GM18511 (cell line): ENCODE results near the gene CEACAM8.
"Not testable (repeated sequence)": the region's sequence is repeated elsewhere in the genome, so short reads cannot be mapped to it uniquely, and the experiment has no call there.

ENCODE experiments used
- ATAC-seq: cut with Tn5 transposase; IDR thresholded peaks from one replicate; pipeline ENCODE4 v1.9.1; 2021; ENCODE audit warnings: mild to moderate bottlenecking, moderate library complexity; ENCODE audit not compliant: unreplicated experiment

The CEACAM8 gene

DNA sequence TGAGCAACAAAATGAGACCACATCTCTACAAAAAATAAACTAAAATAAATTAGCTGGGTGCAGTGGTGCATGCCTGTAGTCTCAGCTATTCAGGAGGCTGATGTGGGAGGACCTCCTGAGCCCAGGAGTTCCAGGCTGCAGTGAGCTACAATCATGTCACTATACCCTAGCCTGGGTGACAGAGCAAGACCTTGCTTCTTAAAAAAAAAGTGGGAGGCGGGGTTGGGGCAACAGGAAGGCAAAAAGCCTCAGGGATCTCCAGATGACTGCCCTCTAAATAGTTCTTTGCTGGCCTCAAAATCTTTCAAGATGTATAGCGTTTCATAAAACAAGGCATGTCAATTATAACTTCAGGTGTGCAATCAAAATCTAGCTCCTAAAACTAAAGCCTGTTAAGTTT is 18.5 kb downstream of the CEACAM8 start:
- ATAC-seq, result no peak

- ATAC-seq, result no peak
These were observed 21.1 kb downstream of the CEACAM8 start for GRCh38 chr19:42573642-42574041.

DNA sequence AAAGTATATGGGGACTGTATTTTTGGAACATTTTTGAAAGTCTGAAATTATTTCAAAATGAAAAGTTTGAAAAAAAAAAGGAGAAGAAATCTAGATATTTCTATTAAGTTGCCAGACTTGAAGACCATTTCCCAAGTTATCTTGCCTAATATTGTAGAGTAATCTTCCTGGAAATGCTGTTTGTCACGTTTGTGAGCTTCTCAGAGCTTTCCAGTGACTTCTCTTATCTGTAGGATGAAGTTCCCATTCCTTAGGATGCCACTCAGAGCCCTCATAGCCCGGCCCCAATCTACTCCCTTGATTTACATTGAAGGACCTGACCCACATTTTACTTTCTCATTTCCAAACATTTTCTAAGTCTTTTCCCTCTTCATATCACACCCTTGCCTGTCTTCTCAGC is 23.6 kb downstream of the CEACAM8 start:
- ATAC-seq, result no peak

- no peak for ATAC-seq
These were observed 25.5 kb downstream of the CEACAM8 start for GRCh38 chr19:42569193-42569592.

DNA sequence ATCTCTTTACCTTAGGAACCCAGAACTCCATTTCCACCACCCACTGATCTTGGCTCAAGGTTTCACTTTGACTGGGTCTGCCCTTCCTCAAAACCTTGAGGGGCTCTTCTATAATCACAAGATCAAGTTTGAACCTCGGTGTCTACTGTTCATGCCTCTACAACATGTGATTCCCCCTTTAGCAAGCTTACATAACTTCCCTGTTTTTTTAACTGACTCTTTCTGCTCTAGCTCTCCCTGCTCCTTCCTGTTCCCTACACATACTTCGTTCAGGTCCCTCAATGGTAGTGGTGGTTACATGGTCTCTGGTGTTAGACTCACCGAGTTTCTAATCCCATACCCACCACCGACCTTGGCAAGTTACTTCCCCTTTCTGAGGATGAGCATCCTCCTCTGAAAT is 26.7 kb downstream of the CEACAM8 start:
- ATAC-seq, result no peak

GRCh38 chr19:42567567-42567966 is 27.2 kb downstream of the CEACAM8 start:
- ATAC-seq, result no peak

DNA sequence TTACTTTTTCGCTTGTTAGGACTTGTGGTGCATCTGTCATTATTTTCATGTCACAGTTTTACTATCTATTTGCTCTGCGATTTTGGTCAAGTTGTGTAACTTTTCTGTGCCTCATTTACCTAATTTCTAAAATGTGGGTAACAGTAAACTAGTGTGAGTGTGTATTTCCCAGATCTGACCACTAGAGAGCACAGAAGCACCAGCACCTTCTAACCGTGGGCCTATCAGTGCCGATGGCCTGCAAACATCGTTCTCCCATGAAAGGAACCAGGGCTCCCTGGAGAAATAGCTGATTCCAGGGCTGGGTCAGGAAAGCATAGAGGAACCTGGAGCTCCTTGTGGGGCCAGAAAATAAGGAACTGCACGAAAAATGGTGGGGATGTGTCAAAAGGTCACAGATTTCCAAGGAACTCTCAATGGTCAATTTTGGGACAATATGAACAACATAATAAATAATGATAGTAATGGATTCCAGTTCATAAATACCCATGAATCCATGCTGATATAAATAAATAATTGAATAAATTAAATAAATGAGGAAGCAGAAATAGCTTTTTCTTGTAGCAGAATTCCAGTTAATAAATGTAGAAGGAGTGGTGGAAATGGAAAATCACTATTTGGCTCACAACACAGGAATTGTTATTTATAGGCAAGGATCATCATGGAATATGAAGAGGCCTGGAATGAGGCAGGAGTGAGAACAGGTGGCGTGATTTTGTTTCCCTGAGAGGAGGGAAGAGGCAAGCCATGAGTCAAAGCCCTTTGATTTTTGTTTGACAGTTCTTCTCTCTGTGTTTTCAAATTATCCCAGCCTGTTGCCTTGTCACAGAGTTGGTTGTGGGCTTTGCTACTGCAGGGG is 31.1 kb downstream of the CEACAM8 start:
- peak; percentile 59 for ATAC-seq

DNA sequence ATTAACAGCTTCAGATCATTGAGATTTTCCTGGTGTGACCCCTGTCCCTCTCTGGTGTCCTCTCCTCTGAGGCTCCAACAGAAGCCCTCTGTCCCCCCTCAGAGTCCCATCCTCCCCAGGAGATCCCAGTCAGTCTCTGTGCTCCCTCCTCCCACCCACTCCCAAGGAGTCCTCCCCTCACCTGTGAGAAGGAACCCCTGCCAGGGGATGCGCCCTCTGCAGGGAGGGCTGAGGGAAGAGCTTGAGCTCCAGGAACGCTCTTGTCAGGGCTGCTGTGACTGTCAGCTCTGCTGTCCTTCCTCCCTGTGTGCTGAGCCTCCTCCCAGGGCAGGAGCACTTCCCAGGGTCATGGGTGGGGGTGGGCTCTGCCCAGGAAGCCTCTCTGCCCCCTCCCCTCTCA is 33.2 kb downstream of the CEACAM8 start:
- no peak for ATAC-seq

DNA sequence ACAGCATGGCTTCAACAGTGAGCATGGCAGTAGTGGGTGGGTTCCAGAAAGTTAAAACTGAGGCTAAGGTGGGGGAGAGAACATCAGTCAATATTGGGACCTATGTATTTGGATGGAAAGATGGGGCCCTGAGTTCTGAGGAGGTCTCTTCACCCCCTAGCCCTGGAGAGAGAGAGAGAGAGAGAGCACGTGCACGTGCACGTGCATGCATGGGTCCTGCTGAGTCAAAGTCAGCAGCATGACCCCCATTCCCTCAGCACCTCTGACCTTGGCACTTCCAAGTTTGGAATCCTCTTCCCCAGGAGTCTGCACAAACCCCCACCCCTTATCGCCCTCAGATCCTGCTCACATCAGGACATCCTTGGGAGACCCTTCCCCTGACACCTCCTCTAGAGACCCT is 34.0 kb downstream of the CEACAM8 start:
- ATAC-seq, result no peak

GRCh38 chr19:42558450-42559150 is 36.1 kb downstream of the CEACAM8 start:
- ATAC-seq, result no peak

GRCh38 chr19:42557386-42557871 is 37.3 kb downstream of the CEACAM8 start:
- ATAC-seq, result not testable (repeated sequence)

DNA sequence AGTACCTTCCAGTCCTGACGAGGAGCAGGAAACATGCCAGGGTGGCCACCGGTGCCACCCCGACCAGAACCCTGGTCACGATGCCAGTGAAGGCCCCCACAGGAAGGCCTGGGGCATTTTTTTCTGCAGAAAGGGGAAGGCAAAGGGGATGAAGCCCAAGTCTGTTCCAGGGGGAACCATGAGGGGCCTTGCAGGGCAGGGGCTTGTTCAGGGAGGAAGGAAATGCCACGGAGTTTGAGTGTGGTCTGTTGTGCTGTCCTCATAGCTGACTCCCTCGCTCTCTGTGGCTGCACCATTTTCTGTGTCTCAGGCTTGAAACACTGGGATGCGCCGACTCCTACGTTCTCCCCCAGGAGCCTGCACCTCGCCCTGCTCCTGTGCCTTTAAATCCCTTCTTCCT is 38.9 kb downstream of the CEACAM8 start:
- no peak for ATAC-seq

- ATAC-seq, result no peak
These were observed 39.4 kb downstream of the CEACAM8 start for GRCh38 chr19:42555317-42555716.

GRCh38 chr19:42554046-42554575 is 40.6 kb downstream of the CEACAM8 start:
- no peak for ATAC-seq

DNA sequence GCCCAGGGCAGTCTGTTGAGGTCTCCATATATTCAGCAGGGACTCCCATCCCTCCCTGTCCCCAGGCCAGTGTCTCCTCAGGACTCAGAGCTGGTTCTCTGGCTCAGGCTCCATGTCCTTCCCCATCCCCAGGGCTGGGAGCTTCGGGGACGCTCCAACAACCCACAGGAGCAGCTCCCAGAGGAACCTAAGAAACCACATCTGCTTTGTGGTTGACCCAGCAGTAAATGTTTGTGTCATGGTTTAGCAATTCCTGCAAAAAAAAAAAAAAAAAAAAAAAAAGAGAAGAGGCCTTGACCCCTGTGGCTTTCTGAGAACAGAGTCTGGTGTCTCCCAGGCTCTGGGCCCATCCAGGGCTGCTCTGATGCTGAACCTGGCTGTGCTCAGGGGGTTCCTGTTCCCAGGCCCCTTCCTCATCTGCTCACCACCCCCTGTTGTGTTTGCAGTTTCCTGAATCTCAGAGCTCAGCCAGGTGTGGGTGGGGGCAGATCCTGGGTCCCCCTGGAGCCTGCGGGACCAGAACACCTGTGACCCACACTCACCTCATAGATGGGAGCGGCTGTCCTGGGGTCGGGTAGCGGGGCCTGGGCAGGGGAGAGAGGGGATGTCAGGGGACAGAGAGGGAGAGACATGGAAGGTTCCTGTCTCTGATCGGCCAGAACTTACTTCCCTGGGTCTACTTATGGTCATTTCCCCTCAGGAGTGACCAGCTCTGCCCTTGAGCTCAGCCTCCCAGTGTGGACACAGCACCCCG is 41.3 kb downstream of the CEACAM8 start:
- ATAC-seq, result no peak

DNA sequence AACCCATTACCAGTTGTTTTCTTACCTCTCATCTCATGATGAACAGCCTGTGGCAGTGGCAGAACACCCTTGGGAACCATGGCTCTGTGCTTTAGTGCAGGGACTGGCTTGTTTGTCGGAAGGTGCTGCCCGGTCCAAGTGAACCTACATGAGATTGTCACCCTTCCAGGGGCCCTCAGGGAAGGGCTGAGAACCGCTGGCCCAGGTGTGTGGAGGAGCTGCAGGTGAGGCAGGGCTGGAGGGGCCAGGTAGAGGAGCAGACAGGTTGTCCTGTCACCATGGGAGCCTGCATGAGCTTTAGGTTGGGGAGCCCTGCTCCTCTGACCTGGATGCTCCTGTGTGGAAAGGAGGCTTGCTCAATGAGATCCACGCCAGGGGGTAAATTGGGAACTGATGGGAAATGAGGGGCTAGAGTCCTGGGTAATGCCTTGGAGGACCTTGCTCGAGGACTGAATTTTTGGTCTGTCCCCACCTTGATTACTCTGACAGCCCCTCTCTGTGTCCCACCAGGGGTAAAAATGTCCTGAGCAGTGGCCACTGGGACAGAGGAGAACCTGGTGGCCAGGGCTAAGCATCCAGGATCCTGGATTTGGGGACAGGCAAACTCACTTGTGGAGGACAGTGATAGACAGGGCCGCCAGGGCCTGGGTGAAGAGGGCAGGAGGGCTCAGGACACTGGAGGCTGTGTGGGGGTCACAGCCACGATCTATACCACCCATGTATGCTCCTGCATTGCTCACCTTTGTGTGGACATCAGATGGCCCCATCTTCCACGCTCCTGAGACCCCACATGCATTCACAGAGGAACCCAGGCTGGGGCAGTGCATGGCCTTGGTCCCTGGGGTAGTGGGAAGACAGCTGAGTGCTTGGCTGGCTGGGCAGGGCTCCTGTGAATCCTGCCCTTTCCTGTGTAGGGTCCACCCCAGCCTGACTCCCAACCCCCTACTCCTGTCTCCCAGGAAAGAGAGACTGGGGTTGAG is 42.3 kb downstream of the CEACAM8 start:
- no peak for ATAC-seq

DNA sequence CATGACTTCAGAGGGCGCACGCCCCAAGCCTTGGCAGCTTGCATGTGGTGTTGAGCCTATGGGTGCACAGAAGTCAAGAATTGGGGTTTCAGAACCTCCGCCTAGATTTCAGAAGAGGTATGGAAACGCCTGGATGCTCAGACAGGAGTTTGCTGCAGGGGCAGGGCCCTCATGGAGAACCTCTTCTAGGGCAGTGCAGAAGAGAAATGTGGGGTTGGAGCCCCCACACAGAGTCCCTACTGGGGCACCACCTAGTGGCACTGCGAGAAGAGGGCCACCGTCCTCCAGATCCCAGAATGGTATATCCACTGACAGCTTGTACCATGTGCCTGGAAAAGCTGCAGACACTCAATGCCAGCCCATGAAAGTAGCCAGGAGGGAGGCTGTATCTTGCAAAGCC is 44.2 kb downstream of the CEACAM8 start:
- not testable (repeated sequence) for ATAC-seq

- ATAC-seq, result not testable (repeated sequence)
These were observed 45.7 kb downstream of the CEACAM8 start for GRCh38 chr19:42549067-42549466.

DNA sequence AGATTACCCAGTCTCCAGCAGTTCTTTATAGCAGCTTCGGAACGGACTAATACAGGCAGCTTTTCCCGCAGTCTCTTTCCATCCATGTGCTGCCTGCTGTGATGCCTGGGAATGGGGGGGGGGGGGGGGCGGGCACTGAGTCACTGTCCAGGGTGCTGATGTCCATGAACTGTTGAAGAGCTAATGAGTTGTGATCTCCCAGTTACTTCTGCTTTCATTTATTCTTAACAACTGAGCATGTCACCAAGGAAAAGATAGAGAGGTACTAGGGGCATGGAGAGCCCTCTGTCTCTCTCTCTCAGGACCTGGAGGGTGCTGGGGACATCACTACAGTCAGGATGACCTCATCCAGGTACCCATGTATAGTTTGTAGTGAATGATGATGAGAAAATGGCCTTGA is 46.2 kb downstream of the CEACAM8 start:
- ATAC-seq, result no peak

- ATAC-seq, result no peak
These were observed 46.8 kb downstream of the CEACAM8 start for GRCh38 chr19:42547929-42548328.
